ENCODE data around the gene ANKRD30B.
"Not testable (repeated sequence)": the region's sequence is repeated elsewhere in the genome, so short reads cannot be mapped to it uniquely, and the experiment has no call there.

The ANKRD30B gene, protein sequence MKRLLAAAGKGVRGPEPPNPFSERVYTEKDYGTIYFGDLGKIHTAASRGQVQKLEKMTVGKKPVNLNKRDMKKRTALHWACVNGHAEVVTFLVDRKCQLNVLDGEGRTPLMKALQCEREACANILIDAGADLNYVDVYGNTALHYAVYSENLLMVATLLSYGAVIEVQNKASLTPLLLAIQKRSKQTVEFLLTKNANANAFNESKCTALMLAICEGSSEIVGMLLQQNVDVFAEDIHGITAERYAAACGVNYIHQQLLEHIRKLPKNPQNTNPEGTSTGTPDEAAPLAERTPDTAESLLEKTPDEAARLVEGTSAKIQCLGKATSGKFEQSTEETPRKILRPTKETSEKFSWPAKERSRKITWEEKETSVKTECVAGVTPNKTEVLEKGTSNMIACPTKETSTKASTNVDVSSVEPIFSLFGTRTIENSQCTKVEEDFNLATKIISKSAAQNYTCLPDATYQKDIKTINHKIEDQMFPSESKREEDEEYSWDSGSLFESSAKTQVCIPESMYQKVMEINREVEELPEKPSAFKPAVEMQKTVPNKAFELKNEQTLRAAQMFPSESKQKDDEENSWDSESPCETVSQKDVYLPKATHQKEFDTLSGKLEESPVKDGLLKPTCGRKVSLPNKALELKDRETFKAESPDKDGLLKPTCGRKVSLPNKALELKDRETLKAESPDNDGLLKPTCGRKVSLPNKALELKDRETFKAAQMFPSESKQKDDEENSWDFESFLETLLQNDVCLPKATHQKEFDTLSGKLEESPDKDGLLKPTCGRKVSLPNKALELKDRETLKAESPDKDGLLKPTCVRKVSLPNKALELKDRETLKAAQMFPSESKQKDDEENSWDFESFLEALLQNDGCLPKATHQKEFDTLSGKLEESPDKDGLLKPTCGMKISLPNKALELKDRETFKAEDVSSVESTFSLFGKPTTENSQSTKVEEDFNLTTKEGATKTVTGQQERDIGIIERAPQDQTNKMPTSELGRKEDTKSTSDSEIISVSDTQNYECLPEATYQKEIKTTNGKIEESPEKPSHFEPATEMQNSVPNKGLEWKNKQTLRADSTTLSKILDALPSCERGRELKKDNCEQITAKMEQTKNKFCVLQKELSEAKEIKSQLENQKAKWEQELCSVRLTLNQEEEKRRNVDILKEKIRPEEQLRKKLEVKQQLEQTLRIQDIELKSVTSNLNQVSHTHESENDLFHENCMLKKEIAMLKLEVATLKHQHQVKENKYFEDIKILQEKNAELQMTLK (N-terminal part only)
- 0 reads per million in 3 donors for total RNA-seq

DNA sequence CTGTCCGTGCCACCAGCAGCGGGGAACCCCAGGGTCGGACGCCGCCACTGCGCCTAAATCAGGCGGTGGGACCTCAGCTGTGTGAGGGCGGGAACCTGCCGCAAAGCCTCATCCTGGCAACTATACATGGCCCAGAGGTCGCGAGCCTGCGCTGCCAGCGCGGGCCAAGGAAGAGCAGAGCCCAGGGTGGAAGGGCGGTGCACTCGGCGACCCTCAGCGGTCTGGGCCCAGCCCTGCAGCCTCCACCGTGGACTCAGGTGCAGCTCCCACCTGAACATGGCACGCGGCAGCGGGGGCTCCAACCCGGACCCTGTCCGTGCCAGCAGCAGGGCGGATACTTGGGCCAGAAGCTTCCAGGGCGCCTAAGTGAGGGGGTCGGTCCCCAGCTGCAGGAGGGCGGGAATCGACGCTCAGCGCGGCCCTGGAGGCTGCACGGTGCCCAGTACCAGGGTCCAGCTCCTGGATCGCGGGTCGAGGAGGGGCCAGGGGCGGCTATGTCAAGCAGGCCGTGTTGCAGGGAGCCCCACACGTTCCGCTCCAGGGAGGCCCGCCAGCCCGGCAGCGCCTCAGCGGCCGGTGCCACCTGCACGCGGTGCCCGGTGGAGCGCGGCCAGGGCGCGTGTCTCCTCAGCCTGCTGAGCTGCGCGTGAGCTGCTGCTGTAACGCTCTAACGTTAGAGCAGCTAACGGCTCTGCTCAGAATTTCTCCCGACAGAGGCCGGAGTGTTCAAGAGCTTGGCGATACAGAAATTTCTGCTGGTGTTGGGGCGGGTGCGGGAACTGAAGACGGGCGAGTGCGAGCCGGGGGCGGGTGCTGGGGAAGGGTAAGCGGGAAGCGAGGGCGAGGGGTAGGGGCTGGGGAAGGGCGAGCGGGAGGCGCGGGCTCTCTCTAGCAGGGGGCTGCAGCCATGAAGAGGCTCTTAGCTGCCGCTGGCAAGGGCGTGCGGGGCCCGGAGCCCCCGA lies at the start of gene ANKRD30B:
ANKRD30B (plus strand) TSS at position 660 of the 962 bp plus-strand sequence; CDS start at position 908, 248 bp downstream.
- H3K4me3 ChIP-seq (ENCODE audit: insufficient read depth, low read depth, low read length, poor library complexity, severe bottlenecking) = peak within 1 kb of the TSS; percentile 29
- DNase-seq = no peak
- H3K9me3 ChIP-seq (ENCODE audit: control insufficient read depth, low read length) = no peaks in the 10 kb centered on the region
- no peaks in the 10 kb centered on the region for H3K4me1 ChIP-seq (ENCODE audit: control insufficient read depth, insufficient read depth, low read length, poor library complexity, severe bottlenecking)
- H3K27ac ChIP-seq (ENCODE audit: insufficient read depth, low read length, poor library complexity, severe bottlenecking) = no peak within 1 kb of the TSS
- H3K36me3 ChIP-seq (ENCODE audit: control insufficient read depth, insufficient read depth, low read length) = no peaks in the 10 kb centered on the region
- H3K27me3 ChIP-seq (replicated peaks; ENCODE audit: control insufficient read depth, insufficient read depth, low read length, poor library complexity, severe bottlenecking) = peaks cover 4% of the 10 kb centered on the region

DNA sequence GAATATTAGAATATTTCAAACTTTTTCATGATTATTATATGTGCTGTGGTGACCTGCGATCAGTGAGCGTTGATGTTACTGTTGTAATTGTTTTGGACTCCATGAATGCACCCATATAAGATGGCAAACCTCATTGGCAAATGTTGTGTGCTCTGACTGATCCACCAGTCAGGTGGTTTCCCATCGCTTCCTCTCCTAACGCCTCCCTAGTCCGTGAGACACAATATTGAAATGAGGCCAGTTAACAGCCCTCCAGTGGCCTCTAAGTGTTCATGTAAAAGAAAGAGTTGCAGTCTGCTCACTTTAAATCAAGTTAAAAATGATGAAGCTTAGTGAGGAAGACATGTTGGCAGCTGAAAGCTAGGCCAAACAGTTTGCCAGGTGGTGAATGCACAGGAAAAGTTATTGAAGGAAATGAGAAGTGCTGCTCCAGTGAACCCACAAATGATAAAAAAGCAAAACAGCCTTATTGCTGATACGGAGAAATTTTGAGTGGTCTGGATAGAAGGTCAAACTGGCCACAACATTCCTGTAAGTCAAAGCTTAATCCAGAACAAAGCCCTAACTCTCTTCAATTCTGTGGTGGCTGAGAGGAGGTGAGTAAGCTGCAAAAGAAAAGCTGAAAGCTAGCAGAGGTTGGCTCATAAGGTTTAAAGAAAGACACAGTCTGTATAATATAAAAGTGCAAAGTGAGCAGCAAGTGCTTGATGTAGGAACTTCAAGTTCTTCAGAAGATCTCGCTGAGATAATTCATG lies 46.5 kb upstream of the ANKRD30B start:
- not testable (repeated sequence) for H3K27ac ChIP-seq (ENCODE audit: insufficient read depth, low read length, poor library complexity, severe bottlenecking); DNase-seq; H3K36me3 ChIP-seq (ENCODE audit: control insufficient read depth, insufficient read depth, low read length); H3K4me3 ChIP-seq (ENCODE audit: insufficient read depth, low read depth, low read length, poor library complexity, severe bottlenecking); H3K9me3 ChIP-seq (ENCODE audit: control insufficient read depth, low read length); H3K27me3 ChIP-seq (replicated peaks; ENCODE audit: control insufficient read depth, insufficient read depth, low read length, poor library complexity, severe bottlenecking); H3K4me1 ChIP-seq (ENCODE audit: control insufficient read depth, insufficient read depth, low read length, poor library complexity, severe bottlenecking)

DNA sequence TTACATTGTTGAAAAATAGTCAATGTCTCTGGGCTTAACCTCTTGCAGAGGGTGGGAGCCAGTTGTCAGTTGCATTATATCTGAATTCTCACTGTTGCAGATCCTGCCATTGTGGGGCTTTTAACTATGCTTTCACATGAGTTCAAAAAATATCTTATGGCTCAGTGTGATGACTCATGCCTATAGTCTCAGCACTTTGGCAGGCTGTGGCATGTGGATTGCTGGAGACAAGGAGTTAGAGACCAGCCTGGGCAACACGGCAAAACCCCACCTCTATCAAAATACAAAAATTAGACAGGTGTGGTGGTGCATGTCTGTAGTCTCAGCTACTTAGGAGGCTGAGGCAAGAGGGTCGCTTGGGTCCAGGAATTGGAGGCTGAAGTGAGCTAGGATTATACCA lies 38.2 kb upstream of the ANKRD30B start:
- H3K36me3 ChIP-seq (ENCODE audit: control insufficient read depth, insufficient read depth, low read length); DNase-seq; H3K9me3 ChIP-seq (ENCODE audit: control insufficient read depth, low read length); H3K27me3 ChIP-seq (replicated peaks; ENCODE audit: control insufficient read depth, insufficient read depth, low read length, poor library complexity, severe bottlenecking); H3K4me1 ChIP-seq (ENCODE audit: control insufficient read depth, insufficient read depth, low read length, poor library complexity, severe bottlenecking); H3K27ac ChIP-seq (ENCODE audit: insufficient read depth, low read length, poor library complexity, severe bottlenecking); H3K4me3 ChIP-seq (ENCODE audit: insufficient read depth, low read depth, low read length, poor library complexity, severe bottlenecking): not testable (repeated sequence)

DNA sequence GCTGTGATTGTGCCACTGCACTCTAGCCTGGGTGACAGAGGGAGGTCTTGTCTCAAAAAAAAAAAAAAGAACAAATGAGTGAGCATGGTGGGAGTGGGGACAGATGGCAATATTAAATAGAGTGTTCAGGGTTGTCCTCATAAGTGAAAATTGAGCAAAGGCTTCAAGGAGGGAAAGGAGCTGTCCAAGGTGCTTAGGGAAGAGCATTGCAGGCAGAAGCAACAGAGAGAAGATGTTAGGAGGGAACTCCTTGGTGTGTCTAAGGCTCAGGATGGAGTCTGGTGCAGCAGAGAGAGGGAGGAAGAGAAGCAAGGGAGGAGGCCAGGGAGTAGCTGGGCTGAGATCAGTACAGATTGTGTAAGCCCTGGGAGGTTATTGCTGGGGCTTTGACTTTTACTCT lies 26.4 kb upstream of the ANKRD30B start:
- not testable (repeated sequence) for H3K27ac ChIP-seq (ENCODE audit: insufficient read depth, low read length, poor library complexity, severe bottlenecking); H3K4me1 ChIP-seq (ENCODE audit: control insufficient read depth, insufficient read depth, low read length, poor library complexity, severe bottlenecking); H3K36me3 ChIP-seq (ENCODE audit: control insufficient read depth, insufficient read depth, low read length); DNase-seq; H3K27me3 ChIP-seq (replicated peaks; ENCODE audit: control insufficient read depth, insufficient read depth, low read length, poor library complexity, severe bottlenecking); H3K4me3 ChIP-seq (ENCODE audit: insufficient read depth, low read depth, low read length, poor library complexity, severe bottlenecking); H3K9me3 ChIP-seq (ENCODE audit: control insufficient read depth, low read length)

DNA sequence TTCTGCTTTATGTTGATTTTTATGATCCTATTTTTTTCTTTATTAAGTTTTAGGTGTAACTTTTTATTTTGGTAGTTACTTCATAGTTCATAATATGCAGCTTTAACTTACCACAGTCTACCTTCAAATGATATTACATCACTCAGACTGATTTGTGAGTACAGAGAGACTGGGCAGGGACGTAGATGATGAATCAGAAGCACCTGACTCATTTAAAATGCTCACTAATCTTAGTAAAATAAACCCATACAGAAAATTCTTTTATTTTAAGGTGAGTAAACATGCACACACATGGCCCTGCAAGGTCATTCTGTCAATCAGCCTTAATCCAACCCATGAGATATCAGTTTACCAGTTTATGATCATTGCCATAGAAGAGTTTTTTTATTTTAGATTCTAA lies 8.9 kb upstream of the ANKRD30B start:
- H3K4me3 ChIP-seq (ENCODE audit: insufficient read depth, low read depth, low read length, poor library complexity, severe bottlenecking); H3K4me1 ChIP-seq (ENCODE audit: control insufficient read depth, insufficient read depth, low read length, poor library complexity, severe bottlenecking); H3K36me3 ChIP-seq (ENCODE audit: control insufficient read depth, insufficient read depth, low read length); H3K27ac ChIP-seq (ENCODE audit: insufficient read depth, low read length, poor library complexity, severe bottlenecking); DNase-seq; H3K9me3 ChIP-seq (ENCODE audit: control insufficient read depth, low read length); H3K27me3 ChIP-seq (replicated peaks; ENCODE audit: control insufficient read depth, insufficient read depth, low read length, poor library complexity, severe bottlenecking): not testable (repeated sequence)

DNA sequence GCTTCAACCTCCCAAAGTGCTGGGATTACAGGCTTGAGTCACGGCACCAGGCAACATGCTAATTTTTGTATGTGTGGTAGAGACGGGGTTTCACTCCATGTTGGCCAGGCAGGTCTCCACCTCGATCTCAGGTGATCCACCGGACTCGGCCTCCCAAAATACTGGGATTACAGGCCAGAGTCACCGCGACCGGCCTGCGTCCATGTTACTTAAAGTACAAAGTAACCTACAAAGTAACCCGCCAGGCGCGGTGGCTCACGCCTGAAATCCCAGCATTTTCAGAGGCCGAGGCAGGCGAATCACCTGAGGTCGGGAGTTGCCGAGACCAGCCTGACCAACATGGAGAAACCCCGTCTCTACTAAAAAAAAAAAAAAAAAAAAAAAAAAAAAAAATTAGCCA lies 1.1 kb upstream of the ANKRD30B start:
- Histone ChIP-seq H3K4me1 (ENCODE audit: control insufficient read depth, insufficient read depth, low read length, poor library complexity, severe bottlenecking) (no peaks in the 10 kb centered on the region), H3K27me3 (replicated peaks; ENCODE audit: control insufficient read depth, insufficient read depth, low read length, poor library complexity, severe bottlenecking) (peaks cover 4% of the 10 kb centered on the region), H3K27ac (ENCODE audit: insufficient read depth, low read length, poor library complexity, severe bottlenecking) (no peak overlapping the region), H3K36me3 (ENCODE audit: control insufficient read depth, insufficient read depth, low read length) (no peaks in the 10 kb centered on the region), H3K4me3 (ENCODE audit: insufficient read depth, low read depth, low read length, poor library complexity, severe bottlenecking) (no peak overlapping the region), H3K9me3 (ENCODE audit: control insufficient read depth, low read length) (no peaks in the 10 kb centered on the region)
- DNase-seq = no peak

DNA sequence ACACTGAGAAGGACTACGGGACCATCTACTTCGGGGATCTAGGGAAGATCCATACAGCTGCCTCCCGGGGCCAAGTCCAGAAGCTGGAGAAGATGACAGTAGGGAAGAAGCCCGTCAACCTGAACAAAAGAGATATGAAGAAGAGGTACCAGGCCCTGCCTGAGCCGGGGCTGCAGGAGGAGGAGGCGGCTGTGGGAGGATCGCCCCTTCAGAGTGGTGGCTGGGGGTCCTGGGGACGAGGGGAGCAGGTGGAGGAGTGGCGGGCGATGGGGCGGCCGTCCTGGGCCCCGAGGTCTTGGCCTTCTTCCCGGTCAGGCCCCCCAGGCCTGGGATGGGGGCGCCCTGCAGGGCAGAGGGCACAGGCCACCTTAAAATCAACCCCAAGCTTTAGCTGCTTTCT lies 524 bp downstream of the ANKRD30B start:
- DNase-seq = no peak
- Histone ChIP-seq H3K27me3 (replicated peaks; ENCODE audit: control insufficient read depth, insufficient read depth, low read length, poor library complexity, severe bottlenecking) (peaks cover 4% of the 10 kb centered on the region), H3K4me1 (ENCODE audit: control insufficient read depth, insufficient read depth, low read length, poor library complexity, severe bottlenecking) (no peaks in the 10 kb centered on the region), H3K27ac (ENCODE audit: insufficient read depth, low read length, poor library complexity, severe bottlenecking) (no peak overlapping the region), H3K36me3 (ENCODE audit: control insufficient read depth, insufficient read depth, low read length) (no peaks in the 10 kb centered on the region), H3K4me3 (ENCODE audit: insufficient read depth, low read depth, low read length, poor library complexity, severe bottlenecking) (peak overlapping the region; percentile 29), H3K9me3 (ENCODE audit: control insufficient read depth, low read length) (no peaks in the 10 kb centered on the region)

DNA sequence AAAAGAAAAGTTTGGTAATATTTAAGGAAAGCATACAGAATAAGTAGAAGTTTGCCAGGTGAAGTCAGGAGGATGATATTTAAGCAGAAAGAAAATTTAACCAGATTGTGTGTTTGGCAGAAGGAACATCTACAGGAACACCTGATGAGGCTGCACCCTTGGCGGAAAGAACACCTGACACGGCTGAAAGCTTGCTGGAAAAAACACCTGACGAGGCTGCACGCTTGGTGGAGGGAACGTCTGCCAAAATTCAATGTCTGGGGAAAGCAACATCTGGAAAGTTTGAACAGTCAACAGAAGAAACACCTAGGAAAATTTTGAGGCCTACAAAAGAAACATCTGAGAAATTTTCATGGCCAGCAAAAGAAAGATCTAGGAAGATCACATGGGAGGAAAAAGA lies 15.6 kb downstream of the ANKRD30B start:
- not testable (repeated sequence) for H3K27me3 ChIP-seq (replicated peaks; ENCODE audit: control insufficient read depth, insufficient read depth, low read length, poor library complexity, severe bottlenecking); H3K4me3 ChIP-seq (ENCODE audit: insufficient read depth, low read depth, low read length, poor library complexity, severe bottlenecking); H3K9me3 ChIP-seq (ENCODE audit: control insufficient read depth, low read length); DNase-seq; H3K4me1 ChIP-seq (ENCODE audit: control insufficient read depth, insufficient read depth, low read length, poor library complexity, severe bottlenecking); H3K36me3 ChIP-seq (ENCODE audit: control insufficient read depth, insufficient read depth, low read length); H3K27ac ChIP-seq (ENCODE audit: insufficient read depth, low read length, poor library complexity, severe bottlenecking)
